NCI-H1092 (cell line): ENCODE data around the gene DMRTC2.

Source experiments
- DNase-seq: peaks from one replicate; lab custom pipeline; 2025; lab: John Stamatoyannopoulos, UW

DMRTC2 gene

GRCh38 chr19:41845001-41845050 lies at the start of gene DMRTC2:
TSS of gene DMRTC2 (plus strand) at chr19:41845042. CDS start at chr19:41847429, 2,387 bp downstream.
- DNase-seq = no peak

DNA sequence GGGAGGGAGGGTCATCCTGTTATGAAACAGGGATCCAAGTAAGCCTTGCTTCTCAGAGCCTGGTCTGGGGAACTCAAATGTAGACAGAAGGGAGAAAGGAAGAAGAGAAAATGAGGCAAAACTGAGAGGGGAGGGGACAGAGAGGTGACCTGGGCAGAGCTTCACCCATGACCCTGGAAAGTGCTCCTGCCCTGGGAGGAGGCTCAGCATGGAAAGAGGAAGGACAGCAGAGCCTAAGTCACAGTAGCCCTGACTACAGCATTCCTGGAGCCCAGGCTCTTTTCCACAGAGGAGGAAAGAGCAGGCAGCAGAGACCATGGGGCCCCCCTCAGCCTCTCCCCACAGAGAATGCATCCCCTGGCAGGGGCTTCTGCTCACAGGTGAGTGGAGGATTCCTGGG lies 48.5 kb upstream of the DMRTC2 start, which contains the start of gene CEACAM3:
Gene CEACAM3 (plus strand): TSS at position 226 of the 400 bp plus-strand sequence. CDS start 91 bp downstream, at position 317.
- no peak for DNase-seq

DNA sequence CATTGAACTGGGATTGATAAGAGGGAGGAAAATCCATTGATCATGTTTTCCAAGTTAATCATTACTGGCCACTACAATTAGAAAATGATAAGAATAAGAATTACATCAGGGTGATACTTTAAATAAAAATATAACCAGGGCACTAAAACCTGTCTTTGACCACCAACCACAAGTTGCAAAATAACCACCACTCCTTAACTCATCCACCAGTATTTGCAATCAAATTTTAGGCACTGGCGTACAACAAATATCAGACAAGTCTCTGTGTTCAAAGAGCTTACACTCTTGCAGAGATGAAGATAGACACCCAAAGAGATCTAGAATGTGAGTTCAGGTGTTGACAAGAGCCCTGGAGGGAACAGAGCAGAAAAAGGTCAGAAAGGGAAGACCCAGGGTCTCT lies 47.9 kb upstream of the DMRTC2 start:
- DNase-seq = no peak

DNA sequence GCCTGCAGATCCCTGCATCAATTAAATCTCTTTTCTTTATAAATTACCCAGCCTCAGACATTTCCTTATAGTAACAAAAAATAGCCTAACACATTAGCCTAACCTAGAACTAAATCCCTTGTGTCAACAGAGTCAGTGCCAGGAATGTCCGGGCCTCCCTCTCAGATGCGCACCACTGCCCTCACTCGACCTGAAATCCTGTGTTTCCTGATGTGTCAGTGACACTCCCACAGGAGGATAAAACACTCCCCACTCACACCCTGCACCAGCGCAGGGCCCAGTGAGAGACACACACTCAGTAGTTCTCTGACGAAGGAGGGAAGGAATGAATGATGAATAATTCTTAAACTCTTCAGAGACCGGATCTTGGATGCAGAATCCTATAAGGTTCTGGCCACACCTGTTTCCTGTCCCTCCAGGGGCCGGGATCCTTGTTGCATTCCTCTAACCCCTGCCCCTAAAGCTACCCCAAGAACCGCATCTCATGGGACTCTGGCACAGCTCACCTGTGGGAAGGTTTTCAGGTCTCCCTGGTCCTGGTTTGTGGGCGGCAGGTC lies 45.3 kb upstream of the DMRTC2 start:
- no peak for DNase-seq

GRCh38 chr19:41801031-41801430 lies 43.8 kb upstream of the DMRTC2 start:
- DNase-seq = no peak

- no peak for DNase-seq
Observed at GRCh38 chr19:41801792-41802211, 43.0 kb upstream of the DMRTC2 start.

- DNase-seq = no peak
Observed at GRCh38 chr19:41802770-41803169, 42.1 kb upstream of the DMRTC2 start.

- DNase-seq = no peak
Observed at GRCh38 chr19:41804336-41804735, 40.5 kb upstream of the DMRTC2 start.

DNA sequence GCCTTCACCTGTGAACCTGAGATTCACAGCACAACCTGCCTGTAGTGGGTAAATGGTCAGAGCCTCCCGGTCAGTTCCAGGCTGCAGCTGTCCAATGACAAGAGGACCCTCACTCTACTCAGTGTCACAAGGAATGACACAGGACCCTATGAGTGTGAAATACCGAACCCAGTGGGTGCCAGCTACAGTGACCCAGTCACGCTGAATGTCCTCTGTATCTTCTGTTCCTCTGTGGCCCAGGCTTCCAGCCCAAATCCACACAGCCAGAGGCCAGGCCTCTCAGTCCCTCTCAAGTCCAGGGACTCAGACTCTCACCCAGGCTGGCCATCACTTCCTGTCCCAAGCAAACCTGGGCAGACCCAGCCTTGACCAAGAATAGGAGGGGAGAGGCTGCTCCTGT lies 37.7 kb upstream of the DMRTC2 start:
- no peak for DNase-seq

- DNase-seq = no peak
Observed at GRCh38 chr19:41808663-41809566, 35.9 kb upstream of the DMRTC2 start.

GRCh38 chr19:41810301-41810700 lies 34.5 kb upstream of the DMRTC2 start:
- no peak for DNase-seq

GRCh38 chr19:41811036-41811435 lies 33.8 kb upstream of the DMRTC2 start:
- no peak for DNase-seq

- DNase-seq = no peak
Observed at GRCh38 chr19:41811981-41812380, 32.9 kb upstream of the DMRTC2 start.

GRCh38 chr19:41813911-41814310 lies 30.9 kb upstream of the DMRTC2 start:
- no peak for DNase-seq

- no peak for DNase-seq
Observed at GRCh38 chr19:41815301-41815700, 29.5 kb upstream of the DMRTC2 start.

- no peak for DNase-seq
Observed at GRCh38 chr19:41816761-41817160, 28.1 kb upstream of the DMRTC2 start.

GRCh38 chr19:41821003-41821735 lies 23.7 kb upstream of the DMRTC2 start:
- peak; percentile 46 for DNase-seq

DNA sequence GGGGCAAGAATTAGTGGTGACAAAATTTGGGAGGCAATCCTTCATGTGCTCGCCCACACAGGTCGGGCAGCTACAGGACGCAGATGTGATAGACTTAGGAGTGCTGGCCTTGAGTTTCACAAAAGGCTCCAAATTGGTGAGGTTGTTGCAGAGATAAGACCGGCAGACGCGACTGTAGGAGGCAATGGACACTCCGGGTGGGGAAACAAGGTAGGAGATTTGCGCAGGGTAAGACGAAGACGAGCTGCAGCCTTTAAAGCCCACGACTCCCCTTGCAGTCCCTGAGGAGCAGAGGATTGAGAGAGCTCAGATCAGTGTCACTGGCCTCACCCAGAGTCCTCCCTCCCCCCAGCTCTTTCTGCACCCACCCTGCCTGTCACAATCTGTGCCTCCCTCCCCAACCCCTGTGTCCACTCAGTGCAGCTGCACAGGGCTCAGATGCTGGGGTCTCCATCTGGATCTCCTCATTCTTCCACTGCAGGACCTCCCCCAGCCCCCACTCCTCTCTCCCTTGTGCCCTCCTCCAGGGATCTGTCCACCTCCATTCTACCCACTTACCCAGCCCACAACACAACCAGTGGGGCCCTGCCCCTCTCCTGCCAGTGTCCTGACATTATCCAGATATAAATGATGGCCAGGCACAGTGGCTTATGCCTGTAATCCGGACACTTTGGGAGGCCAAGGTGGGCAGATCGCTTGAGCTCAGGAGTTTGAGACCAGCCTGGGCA lies 6.7 kb upstream of the DMRTC2 start:
- no peak for DNase-seq

DNA sequence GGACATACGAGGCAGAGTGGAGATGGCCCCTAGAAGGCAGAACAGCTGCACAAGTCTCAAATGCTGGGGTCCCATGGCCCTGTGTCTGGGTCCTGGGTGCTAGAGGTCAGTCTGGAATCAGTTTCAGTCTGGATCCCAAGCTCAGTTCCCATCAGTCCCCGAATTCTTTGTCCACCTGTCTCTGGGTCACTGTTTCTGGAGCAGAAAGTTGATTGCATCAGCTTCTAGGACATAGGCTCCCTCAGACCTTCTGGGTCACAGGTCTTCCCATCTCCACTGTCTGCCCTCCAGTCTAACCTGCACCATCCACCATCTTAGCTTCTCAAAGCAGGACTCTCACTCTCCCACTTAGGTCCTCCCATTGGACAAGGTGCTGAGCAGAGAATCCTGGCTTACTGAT lies 5.6 kb upstream of the DMRTC2 start:
- DNase-seq = no peak

DNA sequence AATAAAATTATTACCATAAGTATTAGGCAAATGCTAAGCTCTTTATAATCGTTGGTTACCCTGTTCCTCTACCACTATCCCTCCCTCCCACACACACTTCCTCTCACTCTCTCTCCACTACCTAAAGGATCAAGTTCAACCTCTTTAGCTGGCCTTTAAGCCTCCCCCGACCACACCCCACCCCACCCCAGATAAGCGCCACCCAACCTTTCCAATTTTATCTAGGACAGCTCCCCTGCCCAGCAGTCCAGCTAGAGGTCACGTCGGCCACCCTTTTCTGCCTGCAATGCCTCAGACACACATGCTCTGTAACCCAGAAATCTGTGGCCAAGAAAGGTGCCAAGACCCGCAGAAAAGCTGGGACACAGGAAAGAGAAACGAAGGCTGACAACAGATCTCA lies 1.5 kb upstream of the DMRTC2 start:
- no peak for DNase-seq

DNA sequence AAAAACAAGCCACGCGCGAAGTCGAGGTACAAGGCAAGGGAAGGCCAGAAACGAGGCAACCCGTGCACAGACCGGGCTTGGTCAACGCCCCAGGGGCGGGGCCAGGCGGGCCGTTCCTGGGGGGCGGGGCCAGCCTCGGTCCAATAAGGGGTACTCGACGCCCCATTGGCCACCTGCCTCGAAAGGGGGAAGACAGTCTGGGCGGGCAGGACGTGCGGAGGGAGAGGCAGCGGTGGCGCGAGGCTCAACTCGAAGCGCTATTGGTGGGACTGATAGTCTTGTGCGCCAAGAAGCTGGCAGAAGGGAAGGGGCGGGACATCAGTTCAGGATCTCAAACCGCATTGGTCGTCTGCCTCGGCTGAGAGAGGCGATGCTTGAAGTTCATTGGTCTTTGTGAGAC lies 241 bp upstream of the DMRTC2 start, which contains the start of gene LYPD4:
Gene LYPD4 (minus strand): TSS at position 83 of the 400 bp plus-strand sequence. CDS start 5,398 bp downstream, outside the sequence.
- DNase-seq = no peak

- DNase-seq = no peak
Observed at GRCh38 chr19:41845051-41845590, 279 bp downstream of the DMRTC2 start.
